Ovary (tissue), 9 donors: ENCODE measurements around the gene TSGA10IP. TPM values are rescaled to one million over a fixed set of nuclear protein-coding genes. Genes with fewer than 3 reads are reported as not detected.

Source experiments
- DNase-seq, 5 donors: peaks; one replicate each; pipeline ENCODE4 v3.0.0-alpha.2; 2019 to 2020
- H3K27ac ChIP-seq, 2 donors: fragments of 200-600 bp; one replicate each; pipeline versions ENCODE4 v1.5.1 to v1.8.0; 2019 to 2022
- H3K27me3 ChIP-seq: fragments of 200-600 bp; one replicate; pipeline ENCODE4 v1.8.0; 2022
- H3K36me3 ChIP-seq: fragments of 200-600 bp; sonication (generic); one replicate; pipeline ENCODE4 v1.5.1; 2019
- H3K4me1 ChIP-seq: one replicate; pipeline ENCODE4 v1.8.1; 2013; ENCODE audit warnings: mild to moderate bottlenecking, moderate library complexity; ENCODE audit not compliant: insufficient read depth
- H3K4me3 ChIP-seq: fragments of 200-600 bp; sonication (generic); one replicate; pipeline ENCODE4 v1.5.1; 2017
- H3K9me3 ChIP-seq, 2 donors: fragments of 200-600 bp in 1 of 2; sonication (generic) in 1 of 2; one replicate each; pipeline versions ENCODE4 v1.5.1 to v1.8.1; 2013 to 2019; ENCODE audit warnings: mild to moderate bottlenecking in 1 of 2, moderate library complexity in 1 of 2
- CTCF ChIP-seq, 3 donors: fragments of 450-650 bp in 2 of 3; fragments of 200-600 bp in 1 of 3; IDR thresholded peaks; one replicate each; pipeline versions ENCODE4 v1.5.1 to v1.8.0; 2016 to 2022; ENCODE audit warnings: antibody characterized with exemption in 3 of 3, mild to moderate bottlenecking in 1 of 3
- EP300 ChIP-seq: sonication (generic); formaldehyde crosslinking; IDR thresholded peaks from one replicate; pipeline ENCODE4 v1.6.1; 2017; ENCODE audit warnings: antibody characterized with exemption
- POLR2A ChIP-seq: fragments of 450-650 bp; IDR thresholded peaks from one replicate; pipeline ENCODE4 v1.6.1; 2017; ENCODE audit warnings: antibody characterized with exemption, mild to moderate bottlenecking, moderate library complexity
- WGBS, 3 donors: extraction: QIAGEN DNeasy Blood & Tissue Kit in 1 of 3; methylation state at CpG; one replicate each; pipeline versions ENCODE4 v1.1.5 to v1.1.7; 2013 to 2017; 5-methylcytosine and 5-hydroxymethylcytosine counted together
- intact Hi-C, 4 donors: fragments of 100-400 bp; cut with DNase I; formaldehyde crosslinking; loops; one replicate each; pipeline versions ENCODE4 v1.11.0 to v1.15.1; 2022 to 2023
- polyA plus RNA-seq, 2 donors: library from polyadenylated mRNA; stranded (reverse); fragments of 200-250 nt in 1 of 2; fragments of 350-450 nt in 1 of 2; fragmentation: Illumina TruSeq in 1 of 2; extraction: RNeasy Lipid Tissue Mini Kit (QIAGEN cat#74804) in 1 of 2; gene quantifications; one replicate each; pipeline ENCODE4 v1.2.3, GENCODE V29; 2013 to 2014
- total RNA-seq, 7 donors: library from RNA; depleted of rRNA in 2 of 7; stranded (reverse); fragments of >200 nt in 2 of 7; fragmentation: NEBNext Ultra II Directional in 3 of 7; extraction: Animal tissue kit (Norgen Biotek cat#: 25700) in 3 of 7; gene quantifications; one replicate each; pipeline versions ENCODE4 v1.1.0 to v1.2.4, GENCODE V29; 2016 to 2023
- donor health status: DM: no; HTN: no; CAD: no; lungs with moderate emphysema.
- donor health status: DM: no; HTN: no; CAD: no.
- donor health status: Bipolar disorder and iron deficiency.
- donor health status: DM: yes; HTN: yes; CAD: no.
- donor health status: DM: no; HTN: no; CAD: no.
- donor health status: DM: yes; HTN: yes; CAD: no.

The TSGA10IP gene
- total and polyA plus RNA-seq, 9 donors, result not detected

- Histone ChIP-seq H3K36me3 (no peaks in the 10 kb centered on the region), H3K27ac (no peak overlapping the region), H3K9me3 (no peaks in the 10 kb centered on the region), H3K4me3 (no peak overlapping the region), H3K4me1 (peaks cover 9% of the 10 kb centered on the region), H3K27me3 (no peaks in the 10 kb centered on the region)
- TF ChIP-seq CTCF (IDR thresholded peaks at IDR 0.05), result no peak
- TF ChIP-seq EP300, result no peak
- no peak for TF ChIP-seq POLR2A
- no peak for DNase-seq
- intact Hi-C loops, result loop anchor here in 1 of 4 donors (5.0 kb wide), 1 partner anchor 37 kb away; no protein-coding TSS in a partner anchor
- 55 to 71% (median 56%) methylated on average over 14 to 17 of the region's 17 CpGs for WGBS, 3 donors
Measured at GRCh38 chr11:65958774-65959420, 13.6 kb downstream of the TSGA10IP start.

- H3K9me3 ChIP-seq, result no peaks in the 10 kb centered on the region
- H3K4me3 ChIP-seq, result peak overlapping the region; percentile 99
- no peaks in the 10 kb centered on the region for H3K27me3 ChIP-seq
- intact Hi-C loops, result loop anchor here in 2 of 4 donors (5.0 to 10.0 kb wide), 3 partner anchors 36 to 76 kb away; partner anchors contain the start of gene FIBP (in 2 of the 2)
- TF ChIP-seq CTCF (IDR thresholded peaks at IDR 0.05), result no peak
- TF ChIP-seq EP300, result no peak
- no peak for TF ChIP-seq POLR2A
- DNase-seq, result peak in 2 of 5 donors; percentile 31 to 39
- peak overlapping the region; percentile 52 to 63 for H3K27ac ChIP-seq
- 34 to 41% (median 39%) methylated on average over 16 of the region's 16 CpGs for WGBS, 3 donors
- H3K4me1 ChIP-seq, result peaks cover 9% of the 10 kb centered on the region
- no peaks in the 10 kb centered on the region for H3K36me3 ChIP-seq
Measured at GRCh38 chr11:65960824-65961266, 15.6 kb downstream of the TSGA10IP start.

- no peaks in the 10 kb centered on the region for H3K36me3 ChIP-seq
- H3K27me3 ChIP-seq, result no peaks in the 10 kb centered on the region
- peak; percentile 46 for TF ChIP-seq POLR2A
- no peak for TF ChIP-seq EP300
- peak in 1 of 3 donors; percentile 25 for TF ChIP-seq CTCF (IDR thresholded peaks at IDR 0.05)
- 0 to 1% (median 0%) methylated on average over 81 to 97 of the region's 97 CpGs for WGBS, 3 donors
- H3K9me3 ChIP-seq, result no peaks in the 10 kb centered on the region
- intact Hi-C loops, result loop anchor here in 2 of 4 donors (5.0 to 10.0 kb wide), 3 partner anchors 36 to 77 kb away; partner anchors contain the start of gene FIBP (in 2 of the 2)
- peak within 1 kb of the TSS; percentile 99 for H3K4me3 ChIP-seq
- H3K27ac ChIP-seq, result peak within 1 kb of the TSS; percentile 52 to 63
- DNase-seq, result peak; percentile 96 to 98 (median 97)
- peaks cover 9% of the 10 kb centered on the region for H3K4me1 ChIP-seq
Measured at GRCh38 chr11:65961267-65962140, 16.2 kb downstream of the TSGA10IP start, which contains the start of gene SART1. Gene SART1 (plus strand): TSS chr11:65961734. CDS start chr11:65961781, 47 bp downstream.

- TF ChIP-seq CTCF (IDR thresholded peaks at IDR 0.05) (no peak), EP300 (no peak), POLR2A (no peak)
- intact Hi-C loops, result loop anchor here in 2 of 4 donors (5.0 to 10.0 kb wide), 3 partner anchors 35 to 77 kb away; partner anchors contain the start of gene FIBP (in 2 of the 2)
- H3K27me3 ChIP-seq, result no peaks in the 10 kb centered on the region
- 4 to 7% (median 5%) methylated on average over 13 of the region's 13 CpGs for WGBS, 3 donors
- peaks cover 9% of the 10 kb centered on the region for H3K4me1 ChIP-seq
- no peak overlapping the region for H3K27ac ChIP-seq
- H3K36me3 ChIP-seq, result no peaks in the 10 kb centered on the region
- H3K4me3 ChIP-seq, result peak overlapping the region; percentile 99
- H3K9me3 ChIP-seq, result no peaks in the 10 kb centered on the region
- DNase-seq, result no peak
Measured at GRCh38 chr11:65962141-65962564, 16.9 kb downstream of the TSGA10IP start.
